WI38 (cell line): ENCODE measurements around the gene DNAL1.

ENCODE experiments used
- H3K4me3 ChIP-seq: 2 replicates; pipeline ENCODE4 v1.5.1; 2011; ENCODE audit warnings: low read depth, mild to moderate bottlenecking, control low read depth, low read length
- TF ChIP-seq, protein P1 (sequence below): IDR thresholded peaks from 2 replicates; pipeline ENCODE4 v1.5.1; 2012; ENCODE audit warnings: low read depth, mild to moderate bottlenecking, control low read depth, low read length

The DNAL1 gene

DNA sequence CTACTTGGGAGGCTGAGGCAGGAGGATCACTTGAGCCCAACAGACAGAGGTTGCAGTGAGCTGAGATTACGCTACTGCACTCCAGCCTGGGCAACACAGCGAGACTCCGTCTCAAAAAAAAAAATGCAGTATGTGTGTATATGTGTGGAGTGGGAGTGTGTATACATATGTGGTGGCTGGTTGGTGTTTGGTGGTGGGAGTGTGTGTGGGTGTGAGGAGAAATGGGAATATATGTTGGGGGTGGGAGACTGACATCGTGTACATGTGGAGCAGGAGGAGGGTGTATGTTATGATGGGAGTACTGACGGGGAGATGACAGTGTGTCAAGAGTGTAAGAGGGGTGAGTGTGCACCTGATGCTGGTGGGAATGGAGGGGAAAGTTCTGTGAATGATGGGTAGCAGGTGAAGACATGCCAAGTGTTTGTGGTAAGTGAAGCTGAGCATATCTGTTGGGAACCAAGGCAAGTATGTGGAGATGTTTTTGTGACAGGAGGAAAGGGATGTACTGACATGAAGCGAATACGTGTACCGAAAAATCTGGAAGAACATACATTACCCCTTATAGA is 65.2 kb downstream of the DNAL1 start:
- TF ChIP-seq, protein P1, sequence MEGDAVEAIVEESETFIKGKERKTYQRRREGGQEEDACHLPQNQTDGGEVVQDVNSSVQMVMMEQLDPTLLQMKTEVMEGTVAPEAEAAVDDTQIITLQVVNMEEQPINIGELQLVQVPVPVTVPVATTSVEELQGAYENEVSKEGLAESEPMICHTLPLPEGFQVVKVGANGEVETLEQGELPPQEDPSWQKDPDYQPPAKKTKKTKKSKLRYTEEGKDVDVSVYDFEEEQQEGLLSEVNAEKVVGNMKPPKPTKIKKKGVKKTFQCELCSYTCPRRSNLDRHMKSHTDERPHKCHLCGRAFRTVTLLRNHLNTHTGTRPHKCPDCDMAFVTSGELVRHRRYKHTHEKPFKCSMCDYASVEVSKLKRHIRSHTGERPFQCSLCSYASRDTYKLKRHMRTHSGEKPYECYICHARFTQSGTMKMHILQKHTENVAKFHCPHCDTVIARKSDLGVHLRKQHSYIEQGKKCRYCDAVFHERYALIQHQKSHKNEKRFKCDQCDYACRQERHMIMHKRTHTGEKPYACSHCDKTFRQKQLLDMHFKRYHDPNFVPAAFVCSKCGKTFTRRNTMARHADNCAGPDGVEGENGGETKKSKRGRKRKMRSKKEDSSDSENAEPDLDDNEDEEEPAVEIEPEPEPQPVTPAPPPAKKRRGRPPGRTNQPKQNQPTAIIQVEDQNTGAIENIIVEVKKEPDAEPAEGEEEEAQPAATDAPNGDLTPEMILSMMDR, result no peak
- no peak overlapping the region for H3K4me3 ChIP-seq

- H3K4me3 ChIP-seq, result no peak overlapping the region
- TF ChIP-seq, protein P1, result no peak
Measured at GRCh38 chr14:73710737-73711136, 66.0 kb downstream of the DNAL1 start.

GRCh38 chr14:73712071-73712506 is 67.3 kb downstream of the DNAL1 start:
- TF ChIP-seq, protein P1, result no peak

DNA sequence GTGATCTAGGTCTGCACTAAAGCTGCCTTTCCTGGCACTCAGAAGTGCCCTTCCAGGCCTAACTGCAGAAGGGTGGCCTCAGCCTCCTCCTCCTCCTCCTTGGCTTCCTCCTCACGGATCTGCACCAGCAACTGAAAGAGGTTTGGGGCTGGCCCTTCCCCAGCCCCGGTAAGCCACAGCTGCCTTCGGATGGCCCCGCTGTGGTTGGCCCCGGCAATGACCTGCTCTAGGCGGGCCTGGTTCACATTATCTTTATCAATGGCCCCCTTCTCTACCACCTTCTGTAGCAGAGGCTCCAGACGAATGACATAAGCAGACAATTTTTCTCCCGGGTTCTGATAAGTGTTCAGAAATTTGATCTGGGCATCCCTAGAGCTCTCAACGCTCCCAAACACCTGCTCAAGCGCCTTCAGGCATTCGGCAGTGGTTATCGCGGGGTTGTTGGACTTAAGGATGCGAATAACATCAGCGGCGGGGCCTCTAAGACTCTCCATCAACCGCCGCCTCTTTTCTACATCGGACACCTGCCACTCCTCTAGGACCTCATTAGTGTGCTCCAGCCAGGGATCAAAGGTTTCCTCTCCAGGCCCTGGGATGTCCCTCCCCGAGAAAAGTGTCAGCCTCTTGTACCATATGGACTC is 67.9 kb downstream of the DNAL1 start:
- TF ChIP-seq, protein P1, result no peak
- H3K4me3 ChIP-seq, result peak overlapping the region; percentile 87

More at GRCh38 chr14:73712071-73712506, 67.3 kb downstream of the DNAL1 start:
- H3K4me3 ChIP-seq, result peak overlapping the region; percentile 87

DNA sequence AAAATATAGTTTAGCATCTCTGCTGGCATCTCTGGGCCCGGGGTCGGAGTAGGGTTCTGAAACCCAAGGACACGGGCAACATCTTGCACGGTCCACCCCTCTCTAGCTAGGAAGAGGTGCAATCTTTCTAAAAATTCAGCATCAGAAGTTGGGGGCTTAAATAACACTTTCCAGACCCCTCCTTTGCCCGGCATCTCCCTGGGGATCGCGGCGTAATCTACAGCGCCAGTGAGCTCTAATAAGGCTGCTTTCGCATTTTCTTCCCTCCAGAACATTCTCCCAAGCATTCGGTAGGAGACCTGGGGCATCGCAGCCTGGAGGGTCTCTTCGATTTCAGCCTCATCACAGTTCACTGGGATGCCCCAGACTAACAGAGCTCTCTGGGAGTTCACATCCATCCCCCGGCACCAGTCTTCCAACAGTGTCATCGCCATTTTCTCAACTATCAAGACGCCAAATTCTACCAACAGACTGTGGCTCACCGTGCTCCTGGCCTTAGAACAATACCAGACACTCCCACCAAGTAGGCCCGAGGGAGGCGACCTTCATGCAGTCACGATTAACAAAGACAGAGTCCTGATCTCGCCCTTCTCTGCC is 68.5 kb downstream of the DNAL1 start:
- peak overlapping the region; percentile 87 for H3K4me3 ChIP-seq
- TF ChIP-seq, protein P1, result no peak

DNA sequence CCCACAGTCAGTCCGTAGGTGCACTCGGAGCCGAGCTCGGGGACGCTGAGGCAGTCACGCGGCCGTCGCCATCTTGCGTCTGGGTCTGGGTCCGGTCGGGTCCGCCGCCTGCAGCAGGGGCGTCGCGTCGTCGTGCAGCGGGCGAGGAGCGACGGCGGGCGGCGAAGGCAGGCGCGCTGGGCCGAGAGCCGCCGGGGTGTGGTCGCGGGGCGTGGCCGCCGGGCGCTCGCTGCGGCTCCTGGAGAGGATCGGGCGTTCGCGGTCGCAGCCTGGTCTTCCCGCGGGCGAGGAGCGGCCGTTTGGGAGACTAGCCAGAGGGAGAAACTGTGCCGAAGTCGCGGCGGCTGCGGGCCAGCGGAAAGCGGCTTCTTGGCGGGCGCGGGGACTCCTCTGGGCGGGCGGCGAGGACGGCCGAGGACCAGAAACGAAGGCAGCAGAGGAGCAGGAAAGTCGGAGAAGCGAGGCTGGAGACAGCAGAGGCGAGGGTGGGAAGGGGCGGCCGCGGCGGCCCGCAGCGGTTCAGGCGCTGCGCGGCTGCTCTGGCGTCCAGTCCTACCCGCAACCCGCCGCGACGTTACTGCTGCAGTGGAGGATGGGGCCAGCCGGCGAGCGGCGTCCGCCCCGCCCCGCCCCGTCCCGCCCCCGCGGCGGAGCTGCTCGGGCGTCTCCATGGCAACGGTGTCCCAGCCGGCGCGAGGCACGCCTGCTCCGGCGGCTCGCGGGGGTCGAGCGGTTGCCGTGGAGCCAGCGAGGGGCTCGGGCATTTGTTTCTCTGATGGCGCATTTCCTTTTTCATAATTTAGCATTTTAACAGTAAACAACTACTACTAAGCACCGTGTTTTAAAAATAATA is 69.2 kb downstream of the DNAL1 start, which contains the start of gene PNMA1:
TSS of gene PNMA1 (minus strand) at position 582 of the 853 bp plus-strand sequence. CDS start 745 bp downstream, outside the sequence.
- peak within 1 kb of the TSS; percentile 87 for H3K4me3 ChIP-seq
- TF ChIP-seq, protein P1, result no peak
